Glomerular endothelial cell (primary cell): ENCODE results near the gene CORO1C. TPM values are rescaled to one million over a fixed set of nuclear protein-coding genes. Genes with fewer than 3 reads are reported as not detected.
"Not testable (repeated sequence)": the region's sequence is repeated elsewhere in the genome, so short reads cannot be mapped to it uniquely, and the experiment has no call there.

Source experiments
- DNase-seq: peaks from one replicate; pipeline ENCODE4 v3.0.0-alpha.2; 2011; ENCODE audit warnings: low read depth, low spot score; ENCODE audit errors: extremely low read depth
- total RNA-seq: library from RNA; depleted of rRNA; stranded (reverse); fragments of >200 nt; gene quantifications from 2 replicates; pipeline ENCODE4 v1.2.3, GENCODE V29; 2015

The CORO1C gene
- total RNA-seq, 1 donor from 2014 or later, result 291 TPM

DNA sequence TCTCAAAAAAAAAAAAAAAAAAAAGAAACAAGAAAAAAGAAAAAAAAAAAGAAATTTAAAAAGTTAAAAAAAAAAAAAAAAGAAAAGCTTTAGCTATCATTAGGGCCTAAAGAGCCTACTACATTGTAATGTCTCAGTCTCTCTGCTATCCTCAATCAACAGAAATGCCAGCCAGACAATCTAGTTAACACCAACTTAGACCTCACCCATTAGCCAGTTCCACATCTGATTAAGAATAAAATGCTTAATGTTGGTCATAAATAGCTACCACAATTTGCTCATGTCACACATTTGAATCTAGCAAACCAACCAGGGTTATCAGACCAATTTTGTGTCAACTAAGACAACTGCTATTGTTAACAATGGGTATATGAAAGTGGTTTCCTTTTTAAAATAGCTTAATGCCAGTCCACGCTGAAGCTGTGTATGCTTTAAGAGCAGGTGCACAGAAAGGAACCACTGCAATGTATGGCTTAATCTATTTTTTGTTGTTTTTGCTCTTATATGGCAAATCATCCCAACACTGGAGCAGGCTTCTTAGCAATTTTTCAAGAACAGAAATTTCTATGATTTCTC, 52.1 kb downstream of the CORO1C start:
- no peak for DNase-seq

DNA sequence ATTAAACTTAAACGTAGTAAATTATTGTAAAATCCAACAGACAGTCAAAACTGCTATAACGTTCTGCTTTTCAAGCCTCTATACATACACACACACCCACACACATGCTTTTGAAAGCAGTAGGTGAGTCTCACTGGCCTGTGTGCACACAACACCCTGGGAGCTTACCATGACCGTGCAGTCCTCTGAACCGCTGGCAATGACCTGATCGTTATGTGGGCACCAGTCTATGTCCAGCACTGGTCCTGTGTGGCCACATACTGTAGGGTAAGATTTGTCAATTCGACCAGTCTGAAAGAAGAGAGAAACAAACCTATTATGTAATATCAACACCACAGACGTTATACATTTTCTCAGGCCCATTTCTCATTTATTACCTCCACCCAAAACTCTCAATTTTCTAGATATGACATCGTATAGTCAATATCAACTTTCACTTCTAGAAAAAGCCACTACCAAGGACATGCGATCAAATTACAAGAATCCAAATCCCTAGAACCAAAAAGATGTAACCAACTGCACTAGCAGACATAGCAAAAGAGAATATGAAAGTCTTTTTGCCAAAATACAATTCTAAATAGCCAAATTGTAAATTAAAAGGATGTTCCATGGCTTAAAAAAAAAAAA, 53.1 kb downstream of the CORO1C start:
- DNase-seq, result no peak

DNA sequence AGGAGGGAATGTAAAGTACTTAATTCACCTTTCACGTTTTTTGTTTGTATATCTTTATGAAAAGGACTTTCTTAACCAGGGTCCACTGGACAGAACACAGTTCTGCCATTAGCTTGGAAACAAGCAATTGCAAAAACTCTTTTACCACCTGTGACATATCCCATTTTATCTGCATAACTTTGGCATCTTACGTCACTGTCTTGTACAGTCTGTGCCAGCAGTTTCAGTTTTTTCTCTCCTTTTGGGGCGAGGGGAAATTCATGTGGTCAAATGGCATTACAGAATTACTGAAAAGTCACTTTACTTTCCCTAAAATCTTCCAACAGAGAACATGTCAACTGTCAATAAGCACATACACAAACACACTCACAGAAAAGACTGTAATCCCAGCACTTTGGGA, 53.9 kb downstream of the CORO1C start:
- DNase-seq, result no peak

DNA sequence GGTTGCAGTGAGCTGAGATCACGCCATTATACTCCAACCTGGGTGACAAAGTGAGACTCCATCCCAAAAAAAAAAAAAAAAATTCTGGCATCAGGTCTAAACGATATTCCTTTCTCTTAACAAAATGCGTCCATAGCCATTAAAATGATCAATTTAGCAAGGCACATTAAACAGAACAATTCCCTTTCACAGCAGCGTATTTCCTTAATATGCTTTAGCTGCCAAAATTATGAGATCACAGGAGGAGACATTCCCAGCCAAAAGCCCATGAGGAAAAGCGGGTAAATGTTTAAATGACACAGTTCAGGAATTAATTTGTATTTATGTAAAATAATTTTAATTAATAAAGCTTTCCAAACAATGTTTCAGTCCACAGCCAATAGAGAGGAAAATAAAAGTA, 54.6 kb downstream of the CORO1C start:
- DNase-seq, result no peak

DNA sequence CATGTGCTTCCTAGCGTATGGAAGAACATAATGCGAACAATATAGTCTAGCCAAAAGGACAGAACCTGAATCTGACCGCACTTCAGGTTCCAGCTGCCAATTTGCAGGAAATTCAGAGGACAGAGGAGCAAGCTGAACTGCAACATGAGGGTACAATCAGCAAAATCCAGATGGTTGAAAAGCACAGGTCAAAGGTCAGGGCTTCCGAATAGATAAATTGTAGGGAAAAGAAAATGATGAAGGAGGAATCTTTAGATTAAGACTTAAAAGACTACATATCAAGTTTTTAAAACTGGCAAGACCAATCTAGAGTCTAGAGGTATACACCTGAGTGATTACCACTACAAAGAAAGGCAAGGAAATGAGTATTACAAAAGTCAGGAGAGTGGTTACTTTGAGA, 55.5 kb downstream of the CORO1C start:
- no peak for DNase-seq

DNA sequence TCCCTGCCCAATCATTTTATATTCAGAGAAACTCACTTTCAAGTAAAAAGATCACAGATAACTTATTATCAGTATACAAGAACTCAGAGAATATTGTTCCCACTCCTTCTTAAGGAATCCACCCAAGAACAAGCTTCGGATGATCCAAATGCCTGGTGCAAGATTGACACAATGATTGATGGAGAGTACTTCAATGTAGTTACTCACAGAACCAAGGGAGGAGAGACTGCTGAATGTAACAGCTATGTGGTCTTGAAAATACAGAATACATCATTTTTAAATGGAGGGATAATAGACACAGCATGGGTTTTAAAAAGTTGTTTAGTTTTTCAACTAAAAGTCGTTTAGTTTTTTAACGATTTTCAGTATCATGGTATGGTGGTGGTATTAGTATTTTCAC, 59.3 kb downstream of the CORO1C start:
- DNase-seq, result no peak

DNA sequence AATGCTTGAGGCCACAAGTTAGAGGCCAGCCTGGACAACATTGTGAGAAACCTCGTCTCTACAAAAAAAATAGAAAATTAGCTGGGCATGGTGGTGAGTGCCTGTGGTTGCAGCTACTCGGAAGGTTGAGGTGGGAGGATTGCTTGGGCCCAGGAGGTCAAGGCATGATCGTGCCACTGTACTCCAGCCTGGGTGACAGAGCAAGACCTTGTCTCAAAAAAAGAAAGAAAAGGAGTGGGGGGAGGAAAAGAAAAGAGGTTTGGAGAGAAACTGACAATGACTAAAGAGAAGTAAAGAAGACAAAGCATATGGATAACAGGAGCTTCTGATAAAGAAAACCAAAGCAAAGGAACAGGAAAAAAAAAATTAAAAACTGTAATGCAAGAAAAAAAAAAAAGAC, 60.2 kb downstream of the CORO1C start:
- no peak for DNase-seq

DNA sequence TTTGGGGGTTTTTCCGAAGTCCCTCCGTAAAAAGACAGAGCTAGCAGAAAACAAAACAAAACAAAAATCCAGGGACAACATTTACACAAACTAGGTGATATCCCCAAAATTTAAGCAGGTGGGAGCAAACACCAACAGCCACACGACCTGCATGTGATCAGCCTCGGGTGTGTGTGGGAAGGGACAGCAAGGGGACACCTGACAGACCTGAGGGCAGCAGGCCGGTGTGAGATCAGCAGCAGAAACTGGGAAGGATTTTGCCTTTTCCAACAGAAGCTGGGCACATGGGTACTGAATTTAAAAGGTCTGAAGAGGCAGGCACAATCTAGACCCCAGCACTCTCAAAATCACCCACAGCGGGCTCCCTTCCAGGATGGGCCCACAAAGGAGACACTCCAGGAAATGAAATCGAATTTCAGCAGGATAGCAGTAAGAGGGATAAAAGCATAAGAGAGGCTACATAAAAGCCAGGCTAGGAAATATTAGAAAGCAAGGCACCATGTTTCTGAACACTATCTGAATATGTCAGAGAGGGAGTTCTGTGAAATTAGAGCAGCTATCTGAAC, 61.2 kb downstream of the CORO1C start:
- no peak for DNase-seq

DNA sequence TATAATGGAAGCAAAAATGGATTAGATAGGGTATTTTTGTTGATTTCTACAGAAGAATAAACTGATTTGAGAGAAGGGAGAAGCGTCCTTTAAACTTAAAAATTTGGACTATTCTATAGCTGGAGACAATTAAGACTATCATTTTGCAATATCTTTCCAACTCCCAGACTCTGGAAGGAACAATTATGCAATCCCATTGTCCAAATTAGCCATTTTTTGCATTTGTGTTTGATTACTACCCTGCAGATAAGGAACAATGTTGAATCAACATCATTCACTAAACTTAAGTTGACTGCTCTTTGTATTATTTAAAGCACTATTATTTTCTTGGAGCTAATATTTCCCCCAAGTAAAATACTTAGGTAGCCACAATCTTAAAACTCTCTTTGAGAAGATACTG, 62.8 kb downstream of the CORO1C start:
- DNase-seq, result no peak

DNA sequence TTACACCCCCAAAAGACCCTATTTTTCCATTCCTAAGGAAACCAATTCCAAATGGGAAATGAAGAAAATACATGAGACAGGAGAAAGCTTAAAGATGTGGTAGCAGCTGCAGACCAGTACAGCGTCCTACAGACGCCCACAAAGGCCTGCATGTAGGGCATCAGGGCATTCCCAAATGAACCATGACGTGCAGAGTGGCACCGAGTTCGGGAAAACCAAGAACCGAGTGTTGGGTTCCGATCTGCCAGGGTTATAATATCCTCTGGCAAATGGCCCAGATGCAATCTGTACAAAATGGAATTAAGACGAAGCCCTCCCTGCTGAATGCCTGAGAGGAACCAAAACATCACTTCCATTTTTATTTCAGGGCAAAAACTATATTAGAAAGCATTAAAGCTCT, 63.3 kb downstream of the CORO1C start:
- no peak for DNase-seq

DNA sequence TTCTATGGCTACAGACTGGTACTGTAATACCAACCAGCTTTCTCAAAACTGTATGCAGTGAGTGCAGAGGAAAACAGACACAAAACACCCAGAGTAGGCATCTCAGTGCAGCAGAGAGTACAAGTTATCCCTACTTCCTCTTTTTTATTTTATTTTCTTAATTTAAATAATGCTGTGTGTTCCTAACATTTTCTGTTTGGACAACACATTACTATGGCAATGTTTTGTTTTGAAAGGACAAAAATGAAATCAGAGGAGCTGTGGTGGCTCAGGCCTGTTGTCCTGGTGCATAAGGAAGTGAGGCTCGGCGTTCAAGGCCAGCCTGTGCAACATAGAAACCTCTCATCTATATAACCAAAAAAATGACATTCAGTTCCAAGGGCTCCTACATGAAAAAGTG, 64.0 kb downstream of the CORO1C start:
- no peak for DNase-seq

DNA sequence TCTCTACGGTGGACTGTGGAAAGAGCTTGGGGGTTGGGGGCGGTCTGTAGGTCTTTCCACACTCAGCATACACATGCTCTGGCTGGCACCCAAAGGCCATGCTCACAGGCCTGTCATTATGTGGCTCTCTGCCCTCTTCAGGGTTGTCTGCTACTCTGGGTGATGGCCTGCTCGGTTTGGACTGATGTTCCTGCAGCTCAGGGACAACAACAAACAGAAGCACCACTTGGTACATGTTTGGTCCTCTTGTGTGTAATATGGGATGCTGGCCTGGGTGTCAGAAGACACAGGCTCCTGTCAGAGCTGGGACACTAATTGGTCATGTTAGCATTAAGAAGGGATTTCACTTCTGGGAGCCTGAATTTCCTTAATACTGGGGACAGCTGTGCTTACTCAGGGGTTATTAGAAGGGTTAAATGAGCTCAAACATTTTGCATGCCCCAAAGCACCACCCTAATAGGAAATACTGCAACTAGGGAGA, 64.9 kb downstream of the CORO1C start:
- DNase-seq, result no peak

DNA sequence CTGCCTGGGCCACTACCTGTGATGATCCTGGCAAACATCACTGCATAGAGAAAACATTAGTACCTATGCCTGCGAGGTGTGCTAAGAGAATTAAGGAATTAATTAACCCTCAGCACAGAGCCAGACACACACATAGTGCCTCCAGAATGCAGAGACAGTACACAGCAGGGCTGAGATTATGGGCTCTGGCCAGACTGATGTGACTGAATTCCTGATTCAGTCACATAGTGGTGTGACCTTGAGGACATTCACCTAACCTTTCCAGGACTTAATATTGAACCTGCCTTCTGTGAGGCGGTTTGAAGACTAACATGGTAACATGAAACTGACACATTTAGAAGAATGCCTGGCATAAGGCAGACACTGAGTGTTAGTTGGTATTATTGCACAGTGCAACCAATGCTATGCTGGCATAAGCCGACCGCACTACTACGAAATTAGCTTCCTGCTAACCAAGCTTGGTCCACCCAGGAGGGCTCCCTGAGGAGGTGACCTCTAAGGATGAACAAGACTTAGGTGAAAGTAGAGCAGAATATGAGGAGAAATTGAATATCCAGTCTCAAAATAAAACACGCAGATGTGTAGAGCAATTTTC, 65.6 kb downstream of the CORO1C start:
- no peak for DNase-seq

DNA sequence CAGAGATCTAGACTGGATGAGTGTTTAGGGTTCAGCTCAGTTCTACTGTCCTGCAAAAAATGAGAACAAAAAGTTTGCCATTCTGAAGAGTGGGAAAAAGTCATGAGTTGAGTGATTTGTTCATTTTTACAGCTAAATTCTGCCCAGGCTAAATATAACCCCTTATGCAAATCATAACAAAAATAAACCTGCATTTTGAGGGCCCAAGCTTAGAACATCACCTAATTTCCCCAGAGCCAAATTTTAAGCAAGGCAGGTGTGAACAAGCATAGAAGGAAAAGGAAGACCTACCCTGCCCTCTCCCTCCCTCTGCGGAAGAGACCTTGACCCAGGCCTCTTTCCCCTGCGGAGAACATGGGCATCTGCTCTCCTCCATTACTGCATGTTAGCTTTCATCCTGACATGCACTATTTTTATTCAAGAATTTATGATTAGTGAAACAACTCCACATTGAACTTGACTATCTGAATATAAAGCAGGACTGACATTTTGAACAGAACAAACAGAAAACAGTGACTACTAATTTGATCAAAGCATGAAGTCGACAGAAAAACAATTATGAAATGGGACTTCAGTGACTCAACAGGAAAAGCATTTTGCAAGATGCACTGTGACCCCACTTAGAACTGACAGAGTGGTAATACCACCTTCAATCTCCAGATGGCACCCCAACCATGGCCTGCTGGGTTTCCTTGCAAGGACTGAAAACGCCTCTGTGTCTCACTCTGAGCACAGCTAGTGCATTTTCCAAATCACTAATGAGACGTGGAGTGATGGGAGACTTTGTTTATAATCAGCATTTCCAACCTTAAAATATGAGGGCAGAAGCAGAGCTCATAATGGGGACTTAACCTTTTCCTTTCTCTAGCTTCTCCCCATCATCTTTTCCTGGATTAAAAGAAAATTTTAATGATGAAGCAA, 66.7 kb downstream of the CORO1C start:
- DNase-seq, result peak; percentile 96

DNA sequence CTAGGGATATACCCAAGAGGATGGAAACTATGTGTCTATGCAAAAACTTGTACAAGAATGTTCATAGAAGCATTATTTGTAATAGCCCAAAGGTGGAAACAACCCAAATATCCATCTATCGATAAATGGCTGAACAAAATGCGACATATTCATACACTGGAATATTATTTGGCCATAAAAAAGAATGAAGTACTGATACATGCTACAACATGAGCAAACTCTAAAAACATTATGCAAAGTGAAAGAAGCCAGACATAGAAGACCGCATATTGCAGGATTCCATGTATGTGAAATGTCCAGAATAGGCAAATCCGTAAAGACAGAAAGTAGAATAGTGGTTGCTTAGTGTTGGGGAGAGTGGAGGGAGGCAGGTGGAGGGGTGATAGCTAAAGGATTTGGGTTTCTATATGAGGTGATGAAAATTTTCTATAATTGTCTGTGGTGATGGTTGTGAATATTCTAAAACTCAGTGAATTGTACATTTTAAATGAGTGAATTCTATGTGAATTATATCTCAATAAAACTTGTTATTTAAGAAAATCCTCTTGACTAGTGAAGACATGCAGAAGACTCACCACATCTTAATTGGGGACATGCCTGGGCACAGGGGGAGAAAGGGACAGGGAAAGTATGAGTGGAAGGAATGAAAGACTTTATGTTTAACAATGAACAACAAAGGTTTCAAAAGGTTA, 67.8 kb downstream of the CORO1C start:
- DNase-seq, result no peak

DNA sequence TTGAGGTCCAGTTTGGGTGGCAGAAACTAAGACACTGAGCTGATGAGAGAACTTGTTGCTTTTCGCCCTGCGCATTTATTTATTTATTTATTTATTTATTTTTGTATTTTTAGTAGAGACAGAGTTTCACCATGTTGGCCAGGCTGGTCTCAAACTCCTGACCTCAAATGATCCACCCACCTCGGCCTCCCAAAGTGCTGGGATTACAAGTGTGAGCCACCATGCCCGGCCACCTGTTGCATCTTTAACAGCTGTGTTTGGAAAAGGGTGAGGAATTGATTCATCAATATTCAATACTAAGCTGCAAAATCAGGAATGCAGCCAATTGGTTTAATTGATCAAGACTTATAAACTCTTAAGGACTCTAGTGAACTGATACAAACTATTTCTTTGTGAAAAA, 73.2 kb downstream of the CORO1C start:
- DNase-seq, result not testable (repeated sequence)

DNA sequence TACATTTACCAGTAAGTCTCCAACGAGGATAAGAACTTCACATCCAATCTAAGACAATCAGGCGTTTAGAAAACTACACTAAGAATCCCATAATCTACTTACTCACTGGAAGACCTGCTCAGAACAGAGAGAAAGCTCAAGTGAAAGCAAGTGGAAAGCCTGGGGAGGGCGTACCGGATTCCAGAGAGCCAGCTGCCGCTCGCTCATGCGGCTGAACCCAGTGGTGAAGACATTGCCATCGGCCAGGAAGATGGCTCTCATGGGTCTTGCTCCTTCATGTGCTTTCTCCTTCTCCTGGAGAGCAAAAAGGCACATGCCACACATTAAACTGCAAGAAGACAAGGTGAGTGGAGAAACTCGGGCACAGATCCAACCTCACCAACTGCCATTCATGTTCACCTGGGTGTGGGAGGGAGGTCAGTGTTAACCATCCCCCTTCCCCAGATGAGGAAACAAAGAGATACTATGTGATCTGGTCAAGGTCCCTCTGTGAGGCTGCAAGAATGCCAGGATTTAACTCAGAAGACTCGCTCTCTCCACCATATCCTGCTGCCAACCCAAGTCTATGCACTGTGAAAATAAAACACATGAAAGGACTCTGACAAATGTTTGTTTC, 74.1 kb downstream of the CORO1C start:
- DNase-seq, result no peak

DNA sequence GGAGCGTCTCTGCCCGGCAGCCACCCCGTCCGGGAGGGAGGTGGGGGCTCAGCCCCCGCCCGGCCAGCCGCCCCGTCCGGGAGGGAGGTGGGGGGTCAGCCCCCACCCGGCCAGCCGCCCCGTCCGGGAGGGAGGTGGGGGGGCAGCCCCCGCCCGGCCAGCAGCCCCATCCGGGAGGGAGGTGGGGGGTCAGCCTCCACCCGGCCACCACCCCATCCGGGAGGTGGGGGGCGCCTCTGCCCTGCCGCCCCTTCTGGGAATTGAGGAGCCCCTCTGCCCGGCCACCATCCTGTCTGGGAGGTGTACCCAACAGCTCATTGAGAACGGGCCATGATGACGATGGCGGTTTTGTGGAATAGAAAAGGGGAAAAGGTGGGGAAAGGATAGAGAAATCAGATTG, 75.1 kb downstream of the CORO1C start:
- not testable (repeated sequence) for DNase-seq

DNA sequence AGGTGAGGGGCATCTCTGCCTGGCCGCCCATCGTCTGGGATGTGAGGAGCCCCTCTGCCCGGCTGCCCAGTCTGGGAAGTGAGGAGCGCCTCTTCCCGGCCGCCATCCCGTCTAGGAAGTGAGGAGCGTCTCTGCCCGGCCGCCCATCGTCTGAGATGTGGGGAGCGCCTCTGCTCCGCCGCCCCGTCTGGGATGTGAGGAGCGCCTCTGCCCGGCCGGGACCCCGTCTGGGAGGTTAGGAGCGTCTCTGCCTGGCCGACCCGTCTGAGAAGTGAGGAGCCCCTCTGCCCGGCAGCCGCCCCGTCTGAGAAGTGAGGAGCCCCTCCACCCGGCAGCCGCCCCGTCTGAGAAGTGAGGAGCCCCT, 75.5 kb downstream of the CORO1C start:
- not testable (repeated sequence) for DNase-seq

DNA sequence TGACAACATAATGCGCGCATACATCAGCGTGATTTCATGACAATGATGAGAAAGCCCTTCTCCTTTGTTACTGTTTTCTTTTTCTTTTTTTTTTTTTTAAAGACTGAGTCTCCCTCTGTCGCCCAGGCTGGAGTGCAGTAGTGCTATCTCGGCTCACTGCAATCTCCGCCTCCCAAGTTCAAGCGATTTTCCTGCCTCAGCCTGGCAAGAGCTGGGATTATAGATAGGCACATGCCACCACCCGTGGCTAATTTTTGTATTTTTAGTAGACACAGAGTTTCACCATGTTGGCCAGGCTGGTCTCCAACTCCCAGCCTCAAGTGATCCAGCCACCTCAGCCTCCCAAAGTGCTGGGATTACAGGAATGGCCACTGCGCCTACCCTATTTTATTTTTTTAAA, 76.7 kb downstream of the CORO1C start:
- DNase-seq, result not testable (repeated sequence)
